PC-3 (cell line): Measurements from ENCODE around the gene DLL3. TPM values are rescaled to one million over a fixed set of nuclear protein-coding genes. Genes with fewer than 3 reads are reported as not detected.

ENCODE experiments used
- ATAC-seq: fragments of 200-7000 bp; cut with Tn5 transposase; 2 replicates; pipeline ENCODE4 v1.9.1; 2020; ENCODE audit warnings: mild to moderate bottlenecking, moderate library complexity
- BruUV-seq: library from RNA; stranded (reverse); fragments of 400-500 nt; replicated peaks from 2 replicates; lab custom pipeline; 2021; lab: Mats Ljungman, UMichigan
- CTCF ChIA-PET: fragments of 300-600 bp; sonication (Branson Sonifier 250); formaldehyde crosslinking; loops from one replicate; lab custom pipeline; 2022; ENCODE audit warnings: antibody characterized with exemption; lab: Charles Lee
- POLR2A ChIA-PET: fragments of 300-600 bp; sonication (Branson Sonifier 250); formaldehyde crosslinking; loops from one replicate; lab custom pipeline; 2022; ENCODE audit warnings: antibody characterized with exemption; ENCODE audit not compliant: unreplicated experiment; lab: Charles Lee
- DNase-seq: peaks from one replicate; pipeline ENCODE4 v3.0.0-alpha.2; 2015
- H2AFZ ChIP-seq: fragments of 300-600 bp; sonication (generic); 2 replicates; pipeline ENCODE4 v1.6.0; 2016; ENCODE audit warnings: antibody characterized with exemption, low read length
- H3F3A ChIP-seq: fragments of 300-600 bp; sonication (generic); one replicate; pipeline ENCODE4 v1.6.0; 2017; ENCODE audit warnings: antibody characterized with exemption, low read length, control low read depth, mild to moderate bottlenecking; ENCODE audit not compliant: unreplicated experiment
- H3K27ac ChIP-seq: fragments of 300-600 bp; sonication (generic); 2 replicates; pipeline ENCODE4 v1.5.1; 2016; ENCODE audit warnings: mild to moderate bottlenecking, low read length
- H3K27me3 ChIP-seq: fragments of 300-600 bp; sonication (generic); 2 replicates; pipeline ENCODE4 v1.6.1; 2016; ENCODE audit warnings: low read length, mixed read lengths
- H3K36me3 ChIP-seq: fragments of 300-600 bp; sonication (generic); 2 replicates; pipeline ENCODE4 v1.6.1; 2016; ENCODE audit warnings: low read depth, mixed run types, low read length, mixed read lengths
- H3K4me1 ChIP-seq: fragments of 300-600 bp; sonication (generic); 2 replicates; pipeline ENCODE4 v1.5.1; 2016; ENCODE audit warnings: low read length; ENCODE audit not compliant: insufficient read depth
- H3K4me2 ChIP-seq: fragments of 300-600 bp; sonication (generic); 2 replicates; pipeline ENCODE4 v1.6.0; 2016; ENCODE audit warnings: low read length
- H3K4me3 ChIP-seq: fragments of 300-600 bp; sonication (generic); 2 replicates; pipeline ENCODE4 v1.5.1; 2016; ENCODE audit warnings: mild to moderate bottlenecking, low read length, mixed read lengths
- H3K79me2 ChIP-seq: fragments of 300-600 bp; sonication (generic); 2 replicates; pipeline ENCODE4 v1.6.1; 2017; ENCODE audit warnings: low read length, mixed read lengths
- H3K9ac ChIP-seq: fragments of 300-600 bp; sonication (generic); 2 replicates; pipeline ENCODE4 v1.6.0; 2016; ENCODE audit warnings: mild to moderate bottlenecking, low read length
- H3K9me2 ChIP-seq: fragments of 300-600 bp; sonication (generic); replicated peaks from 2 replicates; pipeline ENCODE4 v1.6.1; 2016; ENCODE audit warnings: mixed run types, low read length, mixed read lengths
- H3K9me3 ChIP-seq: fragments of 300-600 bp; sonication (generic); 2 replicates; pipeline ENCODE4 v1.6.1; 2016; ENCODE audit warnings: low read length, mixed read lengths
- H4K20me1 ChIP-seq: fragments of 300-600 bp; sonication (generic); 2 replicates; pipeline ENCODE4 v1.6.1; 2016; ENCODE audit warnings: low read length, mixed read lengths
- CTCF ChIP-seq: fragments of 300-600 bp; sonication (generic); conservative IDR thresholded peaks from 2 replicates; pipeline ENCODE4 v1.5.1; 2017; ENCODE audit warnings: antibody characterized with exemption, low read depth, mild to moderate bottlenecking, low read length
- EZH2 ChIP-seq: fragments of 300-600 bp; sonication (generic); IDR thresholded peaks from one replicate; pipeline ENCODE4 v1.6.1; 2017; ENCODE audit warnings: antibody characterized with exemption, mild to moderate bottlenecking, low read length; ENCODE audit not compliant: unreplicated experiment
- EZH2phosphoT487 ChIP-seq: fragments of 300-600 bp; sonication (generic); IDR thresholded peaks from 2 replicates; pipeline ENCODE4 v1.6.1; 2018; ENCODE audit warnings: mild to moderate bottlenecking, antibody characterized with exemption, low read length, borderline replicate concordance
- intact Hi-C: fragments of 100-400 bp; cut with micrococcal nuclease; formaldehyde crosslinking; loops from 2 replicates; pipeline ENCODE4 v1.9.0; 2023
- total RNA-seq: library from RNA; depleted of rRNA; stranded (reverse); fragments of >200 nt; gene quantifications from 2 replicates; pipeline ENCODE4 v1.2.3, GENCODE V29; 2014

The DLL3 gene
- total RNA-seq, 1 experiment from 2014 or later: 7.2 TPM

GRCh38 chr19:39550197-39550596 lies 51.5 kb downstream of the DLL3 start:
- Histone ChIP-seq H3K4me1 (no peaks in the 10 kb centered on the region), H3K9ac (no peak overlapping the region), H3K4me3 (no peak overlapping the region), H3K4me2 (no peak overlapping the region), H3F3A (no peaks in the 10 kb centered on the region), H3K27me3 (no peaks in the 10 kb centered on the region), H3K27ac (no peak overlapping the region), H2AFZ (no peak overlapping the region), H3K36me3 (no peaks in the 10 kb centered on the region), H3K9me3 (no peaks in the 10 kb centered on the region), H3K79me2 (no peaks in the 10 kb centered on the region), H3K9me2 (no peaks in the 10 kb centered on the region), H4K20me1 (no peaks in the 10 kb centered on the region)
- ChIA-PET CTCF (interaction anchor here (0.8 kb wide), 1 partner anchor 1318 kb away, joined by 9 read pairs; no protein-coding TSS in a partner anchor), POLR2A (no interaction called here)
- no TSS peak for BruUV-seq
- ATAC-seq (no peak), DNase-seq (no peak)
- intact Hi-C loops: no loop called here
- TF ChIP-seq CTCF: no peak
- no peak for TF ChIP-seq EZH2

- ATAC-seq (no peak), DNase-seq (no peak)
- no peak for TF ChIP-seq EZH2phosphoT487
- TF ChIP-seq EZH2: no peak
- TF ChIP-seq CTCF: no peak
- Histone ChIP-seq H3K4me2 (no peak overlapping the region), H3K36me3 (no peaks in the 10 kb centered on the region), H4K20me1 (no peaks in the 10 kb centered on the region), H2AFZ (no peak overlapping the region), H3F3A (no peaks in the 10 kb centered on the region), H3K9me2 (no peaks in the 10 kb centered on the region), H3K4me3 (no peak overlapping the region), H3K9me3 (no peaks in the 10 kb centered on the region), H3K9ac (no peak overlapping the region), H3K27me3 (no peaks in the 10 kb centered on the region), H3K79me2 (no peaks in the 10 kb centered on the region), H3K27ac (no peak overlapping the region), H3K4me1 (peaks cover 12% of the 10 kb centered on the region)
- intact Hi-C loops: no loop called here
- ChIA-PET POLR2A (no interaction called here), CTCF (no interaction called here)
- BruUV-seq: no TSS peak
Measured at GRCh38 chr19:39553082-39553652, 54.4 kb downstream of the DLL3 start.

GRCh38 chr19:39554701-39555311 lies 56.1 kb downstream of the DLL3 start:
- DNase-seq (no peak), ATAC-seq (no peak)
- Histone ChIP-seq H3F3A (no peaks in the 10 kb centered on the region), H3K4me3 (no peak overlapping the region), H3K36me3 (no peaks in the 10 kb centered on the region), H3K27ac (no peak overlapping the region), H3K9me3 (no peaks in the 10 kb centered on the region), H3K9me2 (no peaks in the 10 kb centered on the region), H3K9ac (no peak overlapping the region), H2AFZ (no peak overlapping the region), H4K20me1 (no peaks in the 10 kb centered on the region), H3K4me2 (no peak overlapping the region), H3K27me3 (no peaks in the 10 kb centered on the region), H3K4me1 (peaks cover 16% of the 10 kb centered on the region), H3K79me2 (no peaks in the 10 kb centered on the region)
- no TSS peak for BruUV-seq
- CTCF ChIA-PET: no interaction called here
- POLR2A ChIA-PET: no interaction called here
- no peak for TF ChIP-seq EZH2
- no peak for TF ChIP-seq EZH2phosphoT487
- TF ChIP-seq CTCF: no peak
- intact Hi-C loops: no loop called here
